ENCODE data around the gene GDAP1L1.

GRCh38 chr20:44326391-44327159 is 79.5 kb downstream of the GDAP1L1 start:
- TF ChIP-seq CTCF (IDR thresholded peaks at IDR 0.05; ENCODE audit: extremely low read depth in 1 of 2, insufficient read depth in 1 of 2, low read depth in 1 of 2, low read length in 2 of 2) (no peak), MYC (IDR thresholded peaks at IDR 0.05; ENCODE audit: low read depth, low read length) (no peak), POLR2AphosphoS5 (IDR thresholded peaks at IDR 0.05; ENCODE audit: insufficient read depth, low read depth, low read length) (no peak), JUN (IDR thresholded peaks at IDR 0.05; ENCODE audit: borderline replicate concordance, insufficient read depth, insufficient read length, low read depth) (no peak), MAX (IDR thresholded peaks at IDR 0.05; ENCODE audit: insufficient read depth, insufficient read length) (no peak), EZH2 (IDR thresholded peaks at IDR 0.05; ENCODE audit: borderline replicate concordance, low read depth, low read length, severe bottlenecking) (no peak)
